GM21526 (cell line): Measurements from ENCODE around the gene EPOP.

Experiments
- ATAC-seq: cut with Tn5 transposase; IDR thresholded peaks from one replicate; pipeline ENCODE4 v1.9.1; 2021; ENCODE audit warnings: moderate library complexity; ENCODE audit not compliant: unreplicated experiment, low FRiP score

The EPOP gene

GRCh38 chr17:38706505-38707216 lies 31.9 kb upstream of the EPOP start:
- ATAC-seq = no peak

- no peak for ATAC-seq
These were observed 31.2 kb upstream of the EPOP start for GRCh38 chr17:38705803-38706504.

GRCh38 chr17:38705523-38705802 lies 30.7 kb upstream of the EPOP start:
- no peak for ATAC-seq

- ATAC-seq = no peak
These were observed 30.1 kb upstream of the EPOP start, which contains the start of gene MLLT6 for GRCh38 chr17:38704606-38705522. MLLT6 (plus strand) TSS chr17:38705273; CDS start chr17:38705633, 360 bp downstream.

GRCh38 chr17:38703742-38704605 lies 29.2 kb upstream of the EPOP start:
- ATAC-seq = no peak

- no peak for ATAC-seq
These were observed 28.4 kb upstream of the EPOP start for GRCh38 chr17:38702916-38703741.

- no peak for ATAC-seq
These were observed 27.6 kb upstream of the EPOP start for GRCh38 chr17:38702166-38702915.

GRCh38 chr17:38701504-38702165 lies 26.9 kb upstream of the EPOP start:
- no peak for ATAC-seq

GRCh38 chr17:38698760-38699159 lies 24.0 kb upstream of the EPOP start:
- no peak for ATAC-seq

GRCh38 chr17:38697061-38697820 lies 22.5 kb upstream of the EPOP start:
- no peak for ATAC-seq

GRCh38 chr17:38693700-38694329 lies 19.1 kb upstream of the EPOP start:
- ATAC-seq = no peak

GRCh38 chr17:38691154-38691553 lies 16.4 kb upstream of the EPOP start:
- ATAC-seq = no peak

- ATAC-seq = no peak
These were observed 15.6 kb upstream of the EPOP start for GRCh38 chr17:38690386-38690785.

GRCh38 chr17:38687286-38687685 lies 12.5 kb upstream of the EPOP start:
- ATAC-seq = no peak

- no peak for ATAC-seq
These were observed 10.7 kb upstream of the EPOP start for GRCh38 chr17:38685491-38685890.

- ATAC-seq = no peak
These were observed 6.3 kb upstream of the EPOP start for GRCh38 chr17:38681096-38681495.

- no peak for ATAC-seq
These were observed 3.1 kb upstream of the EPOP start for GRCh38 chr17:38677819-38678218.
